A549 (cell line): ENCODE measurements around the gene NRTN. TPM values are rescaled to one million over a fixed set of nuclear protein-coding genes. Genes with fewer than 3 reads are reported as not detected.

Experiments
- ATAC-seq, 2 experiments: fragments of 200-7000 bp in 1 of 2; fragments of >200 bp in 1 of 2; cut with Nextera tagmentation in 1 of 2; cut with Tn5 transposase in 1 of 2; 3 replicates each; pipeline versions ENCODE4 v1.8.0 to v1.9.1; 2018 to 2020; ENCODE audit warnings: mild to moderate bottlenecking in 1 of 2, moderate library complexity in 1 of 2
- CTCF ChIA-PET: fragments of 300-600 bp; sonication (Branson Sonifier 250); formaldehyde crosslinking; extraction: SDS; loops from one replicate; lab custom pipeline; 2021; ENCODE audit warnings: antibody characterized with exemption, inconsistent platforms; lab: Yijun Ruan, JAX
- POLR2A ChIA-PET: fragments of 350-600 bp; formaldehyde crosslinking; extraction: SDS; loops from one replicate; lab custom pipeline; 2021; ENCODE audit warnings: antibody characterized with exemption, inconsistent platforms; lab: Yijun Ruan, JAX
- DNase-seq, 2 experiments: peaks; one replicate each; pipeline versions ENCODE4 v3.0.0 to v3.0.0-alpha.2; 2011 to 2016; ENCODE audit warnings: low read depth in 1 of 2, low spot score in 1 of 2
- FAIRE-seq: peaks from 2 replicates; lab custom pipeline; 2011; peaks lifted over from hg19 to GRCh38; lab: Jason Lieb, UNC
- H3K27ac ChIP-seq, 2 experiments: fragments of >200 bp; sonication (Bioruptor Twin); formaldehyde crosslinking; 3 replicates each; pipeline ENCODE4 v1.5.1; 2016 to 2017
- H3K4me1 ChIP-seq: fragments of >200 bp; sonication (Bioruptor Twin); formaldehyde crosslinking; 3 replicates; pipeline ENCODE4 v1.6.1; 2016
- H3K4me2 ChIP-seq: fragments of >200 bp; sonication (Bioruptor Twin); formaldehyde crosslinking; 3 replicates; pipeline ENCODE4 v1.6.1; 2016
- H3K4me3 ChIP-seq: fragments of >200 bp; sonication (Bioruptor Twin); formaldehyde crosslinking; 3 replicates; pipeline ENCODE4 v1.5.1; 2016
- H3K9me3 ChIP-seq: fragments of >200 bp; sonication (Bioruptor Twin); formaldehyde crosslinking; 3 replicates; pipeline ENCODE4 v1.6.1; 2016
- CBX2 ChIP-seq: fragments of 200-600 bp; sonication (generic); IDR thresholded peaks from 2 replicates; pipeline ENCODE4 v1.6.1; 2016; ENCODE audit warnings: low read depth, mild to moderate bottlenecking, borderline replicate concordance
- CHD4 ChIP-seq: fragments of 200-600 bp; sonication (generic); IDR thresholded peaks from 2 replicates; pipeline ENCODE4 v1.6.1; 2016; ENCODE audit warnings: antibody characterized with exemption, mild to moderate bottlenecking, borderline replicate concordance
- EHF ChIP-seq: fragments of 250-450 bp; sonication (Bioruptor Pico); IDR thresholded peaks from 2 replicates; pipeline ENCODE4 v1.5.0; 2020; ENCODE audit warnings: mild to moderate bottlenecking
- HEYL ChIP-seq: fragments of 250-450 bp; sonication (Bioruptor Pico); IDR thresholded peaks from 2 replicates; pipeline ENCODE4 v1.8.0; 2021; ENCODE audit warnings: mild to moderate bottlenecking, moderate library complexity
- HOXA7 ChIP-seq: fragments of 250-450 bp; sonication (Bioruptor Pico); IDR thresholded peaks from 2 replicates; pipeline ENCODE4 v1.5.0; 2020; ENCODE audit warnings: mild to moderate bottlenecking, moderate library complexity
- JUNB ChIP-seq: fragments of >200 bp; sonication (Bioruptor Twin); formaldehyde crosslinking; IDR thresholded peaks from 2 replicates; pipeline ENCODE4 v1.6.1; 2016
- MAFK ChIP-seq: fragments of 450-650 bp; IDR thresholded peaks from 2 replicates; pipeline ENCODE4 v1.6.1; 2014; ENCODE audit not compliant: partially characterized antibody
- MYC ChIP-seq: IDR thresholded peaks from 2 replicates; pipeline ENCODE4 v1.6.1; 2012; ENCODE audit warnings: mild to moderate bottlenecking, inconsistent platforms, low read length, improper control_type of control experiment, borderline replicate concordance
- NPAS2 ChIP-seq: fragments of 250-450 bp; sonication (Bioruptor Pico); IDR thresholded peaks from 2 replicates; pipeline ENCODE4 v1.8.0; 2022; ENCODE audit warnings: mild to moderate bottlenecking, moderate library complexity, borderline replicate concordance
- POLR2A ChIP-seq: IDR thresholded peaks from 2 replicates; pipeline ENCODE4 v1.6.1; 2012; ENCODE audit warnings: mild to moderate bottlenecking, low read length
- RARB ChIP-seq: fragments of 250-450 bp; sonication (Bioruptor Pico); IDR thresholded peaks from 2 replicates; pipeline ENCODE4 v1.8.0; 2021; ENCODE audit warnings: mild to moderate bottlenecking, moderate library complexity
- TFCP2L1 ChIP-seq: fragments of 250-450 bp; sonication (Bioruptor Pico); IDR thresholded peaks from 2 replicates; pipeline ENCODE4 v1.5.0; 2021; ENCODE audit warnings: mild to moderate bottlenecking
- TP53 ChIP-seq: fragments of 250-450 bp; sonication (Bioruptor Pico); IDR thresholded peaks from 2 replicates; pipeline ENCODE4 v1.5.0; 2021; ENCODE audit warnings: mild to moderate bottlenecking, moderate library complexity
- ZC3H11A ChIP-seq: fragments of 450-650 bp; IDR thresholded peaks from 2 replicates; pipeline ENCODE4 v1.6.1; 2014; ENCODE audit warnings: antibody characterized with exemption, mild to moderate bottlenecking
- ZNF302 ChIP-seq: fragments of 250-450 bp; sonication (Bioruptor Pico); IDR thresholded peaks from 2 replicates; pipeline ENCODE4 v1.9.0; 2021; ENCODE audit warnings: inconsistent platforms, mild to moderate bottlenecking, moderate library complexity
- ZSCAN20 ChIP-seq: fragments of 250-450 bp; sonication (Bioruptor Pico); IDR thresholded peaks from 2 replicates; pipeline ENCODE4 v1.8.0; 2022; ENCODE audit warnings: mild to moderate bottlenecking, moderate library complexity
- WGBS: methylation state at CpG from one replicate; pipeline ENCODE4 v1.1.6; 2017; ENCODE audit errors: missing lambda C conversion rate; 5-methylcytosine and 5-hydroxymethylcytosine counted together
- polyA plus RNA-seq, 4 experiments: library from polyadenylated mRNA; depleted of rRNA in 3 of 4; stranded (reverse); fragments of >200 nt; fragmentation: RNase III in 1 of 4; extraction: RNeasy Plus Mini Kit Qiagen cat#74134 plus additional on column Dnase treatment in 1 of 4; gene quantifications; 2 replicates in 3 of 4; 3 replicates in 1 of 4; pipeline ENCODE4 v1.2.3, GENCODE V29; 2011 to 2017
- TF ChIP-seq, protein P1 (sequence below): IDR thresholded peaks from 2 replicates; pipeline ENCODE4 v1.6.1; 2012; ENCODE audit warnings: low read depth, borderline replicate concordance
- TF ChIP-seq, protein P2 (sequence below): IDR thresholded peaks from 2 replicates; pipeline ENCODE4 v1.6.1; 2012
- TF ChIP-seq, protein P3 (sequence below): fragments of >200 bp; sonication (Bioruptor Twin); formaldehyde crosslinking; IDR thresholded peaks from 2 replicates; pipeline ENCODE4 v1.6.1; 2016

Gene NRTN
- polyA plus RNA-seq, 2 of the 4 experiments (the other 2 are of a cell fraction): 0.32 to 0.61 TPM

DNA sequence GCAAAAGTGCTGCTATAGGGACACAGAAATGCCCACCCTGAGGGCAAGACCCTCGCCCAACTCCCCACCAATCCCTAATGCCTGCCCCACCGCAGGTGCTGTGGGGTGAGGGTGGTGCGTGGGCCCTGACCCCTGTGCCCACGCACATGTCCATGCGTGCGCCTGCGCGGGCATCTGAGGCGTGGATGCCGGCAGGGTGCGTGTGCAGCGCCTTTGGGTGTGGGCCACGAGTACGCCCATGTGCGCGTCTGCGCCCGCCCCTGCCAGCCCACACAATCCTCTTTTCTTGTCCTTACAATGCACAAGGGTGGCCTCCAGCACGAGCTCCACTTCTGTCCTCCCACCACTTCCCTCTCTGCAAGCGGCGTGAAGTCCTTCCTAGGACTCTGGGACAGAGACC lies 20.3 kb downstream of the NRTN start:
- CTCF ChIA-PET: interaction anchor here (1.6 to 8.5 kb wide), 3 partner anchors 21 to 68 kb away, joined by 4 to 74 read pairs (median 9); partner anchors contain the start of gene NRTN
- Histone ChIP-seq H3K4me3 (no peak overlapping the region), H3K9me3 (no peaks in the 10 kb centered on the region), H3K4me1 (peaks cover 26% of the 10 kb centered on the region), H3K27ac (no peak overlapping the region), H3K4me2 (no peak overlapping the region)
- POLR2A ChIA-PET: no interaction called here
- no peak for ATAC-seq
- DNase-seq: no peak
- no peak for TF ChIP-seq MAFK
- TF ChIP-seq, protein P1, sequence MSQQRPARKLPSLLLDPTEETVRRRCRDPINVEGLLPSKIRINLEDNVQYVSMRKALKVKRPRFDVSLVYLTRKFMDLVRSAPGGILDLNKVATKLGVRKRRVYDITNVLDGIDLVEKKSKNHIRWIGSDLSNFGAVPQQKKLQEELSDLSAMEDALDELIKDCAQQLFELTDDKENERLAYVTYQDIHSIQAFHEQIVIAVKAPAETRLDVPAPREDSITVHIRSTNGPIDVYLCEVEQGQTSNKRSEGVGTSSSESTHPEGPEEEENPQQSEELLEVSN: no peak
- FAIRE-seq: no peak
- WGBS: 93% methylated on average over 16 of the region's 21 CpGs

DNA sequence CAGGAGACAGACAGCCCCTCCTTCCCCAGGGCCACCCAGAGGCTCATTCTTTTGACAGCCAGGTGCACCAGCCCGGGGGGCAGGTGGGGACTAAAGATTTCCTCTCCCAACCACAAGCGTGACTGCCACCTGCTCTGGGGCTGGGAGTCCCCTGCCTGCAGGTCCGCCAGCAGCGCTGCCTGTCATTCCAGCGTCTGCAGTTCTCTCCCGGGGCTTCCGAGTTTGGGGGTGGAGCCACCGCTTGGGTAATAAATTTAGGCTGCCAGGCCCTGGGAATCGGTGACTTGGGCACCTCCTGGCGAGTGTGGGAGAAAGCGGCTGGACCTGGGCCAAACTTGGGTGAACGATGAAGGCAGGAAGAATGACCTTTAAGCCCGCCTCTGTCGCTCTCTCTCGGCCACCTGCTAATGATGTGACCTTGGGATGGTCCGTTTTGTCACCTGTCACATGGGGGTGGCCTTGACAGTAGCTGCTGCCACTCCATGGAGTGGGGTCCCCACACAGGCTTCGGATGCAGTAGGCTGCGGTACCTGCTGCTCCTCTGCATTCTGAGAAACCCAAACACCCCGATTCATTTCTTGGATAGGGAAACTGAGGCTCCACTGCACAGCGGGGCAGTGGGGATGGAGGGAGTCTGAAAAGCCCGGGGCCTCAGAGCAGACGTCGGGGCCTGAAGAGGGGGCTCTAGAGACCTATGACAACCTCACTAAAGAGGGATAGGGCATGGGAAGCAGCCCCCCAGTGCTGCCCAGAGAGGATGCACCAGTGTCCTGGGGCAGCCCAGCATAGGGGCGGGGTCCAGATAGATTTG lies 21.9 kb downstream of the NRTN start:
- ChIA-PET POLR2A (interaction anchor here (1.3 to 2.7 kb wide), 2 partner anchors 19 to 77 kb away, joined by 7 to 42 read pairs; partner anchors contain the start of genes NDUFA11 and VMAC), CTCF (interaction anchor here (0.7 to 8.5 kb wide), 3 partner anchors 23 to 65 kb away, joined by 3 to 74 read pairs (median 4); partner anchors contain the start of gene NRTN)
- DNase-seq (peak; percentile 65 to 70), ATAC-seq (peak; percentile 22 to 36; a peak in 3 of 6 replicates), FAIRE-seq (no peak)
- Histone ChIP-seq H3K9me3 (no peaks in the 10 kb centered on the region), H3K27ac (peak overlapping the region; percentile 91 to 98), H3K4me2 (peak overlapping the region; percentile 89), H3K4me1 (peaks cover 26% of the 10 kb centered on the region), H3K4me3 (peak overlapping the region; percentile 64)
- no peak for TF ChIP-seq CBX2
- TF ChIP-seq CHD4: no peak
- TF ChIP-seq ZNF302: no peak
- no peak for TF ChIP-seq HOXA7 (CRISPR knock-in tag)
- no peak for TF ChIP-seq ZSCAN20 (CRISPR knock-in tag)
- TF ChIP-seq, protein P2, sequence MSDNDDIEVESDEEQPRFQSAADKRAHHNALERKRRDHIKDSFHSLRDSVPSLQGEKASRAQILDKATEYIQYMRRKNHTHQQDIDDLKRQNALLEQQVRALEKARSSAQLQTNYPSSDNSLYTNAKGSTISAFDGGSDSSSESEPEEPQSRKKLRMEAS: no peak
- TF ChIP-seq MYC: no peak
- TF ChIP-seq TFCP2L1 (CRISPR knock-in tag): no peak
- no peak for TF ChIP-seq POLR2A
- no peak for TF ChIP-seq RARB (CRISPR knock-in tag)
- no peak for TF ChIP-seq ZC3H11A
- no peak for TF ChIP-seq NPAS2 (CRISPR knock-in tag)
- 53% methylated on average over 4 of the region's 24 CpGs for WGBS

DNA sequence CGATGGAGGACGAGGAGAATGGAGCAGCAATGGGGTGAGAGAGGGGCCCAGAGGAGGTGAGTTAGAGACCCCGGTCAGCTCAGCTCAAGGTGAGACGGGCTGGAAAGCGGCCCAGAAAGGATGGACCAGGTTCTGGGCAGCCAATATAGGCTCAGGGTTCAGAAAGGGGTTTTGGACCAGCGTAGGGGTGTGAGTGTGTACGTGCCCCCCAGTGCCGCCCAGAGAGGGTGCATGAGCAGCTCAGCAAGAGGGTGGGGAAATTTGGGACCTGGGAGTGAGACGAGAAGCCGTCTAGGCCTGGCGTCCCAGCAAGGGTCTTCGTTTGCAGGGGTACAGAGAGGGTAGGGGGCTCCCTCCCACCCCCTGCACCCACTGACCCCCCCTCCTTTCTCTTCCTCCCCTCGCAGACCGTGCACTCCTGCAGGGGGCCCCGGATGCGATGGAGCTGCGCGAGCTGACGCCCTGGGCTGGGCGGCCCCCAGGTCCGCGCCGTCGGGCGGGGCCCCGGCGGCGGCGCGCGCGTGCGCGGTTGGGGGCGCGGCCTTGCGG lies 22.5 kb downstream of the NRTN start:
- DNase-seq (no peak), FAIRE-seq (no peak), ATAC-seq (no peak)
- H3K9me3 ChIP-seq: no peaks in the 10 kb centered on the region
- CTCF ChIA-PET: interaction anchor here (0.7 to 8.5 kb wide), 3 partner anchors 23 to 64 kb away, joined by 3 to 74 read pairs (median 4); partner anchors contain the start of gene NRTN
- H3K4me3 ChIP-seq: peak overlapping the region; percentile 64
- H3K4me1 ChIP-seq: peaks cover 20% of the 10 kb centered on the region
- POLR2A ChIA-PET: interaction anchor here (0.5 to 2.7 kb wide), 27 partner anchors 10 to 287 kb away, joined by 3 to 42 read pairs (median 4); partner anchors contain the start of genes DUS3L, FUT5, FUT6 and NDUFA11
- TF ChIP-seq MYC: no peak
- no peak for TF ChIP-seq TP53
- TF ChIP-seq EHF (CRISPR knock-in tag): no peak
- TF ChIP-seq, protein P3, sequence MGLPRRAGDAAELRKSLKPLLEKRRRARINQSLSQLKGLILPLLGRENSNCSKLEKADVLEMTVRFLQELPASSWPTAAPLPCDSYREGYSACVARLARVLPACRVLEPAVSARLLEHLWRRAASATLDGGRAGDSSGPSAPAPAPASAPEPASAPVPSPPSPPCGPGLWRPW: no peak
- TF ChIP-seq HEYL (CRISPR knock-in tag): no peak
- TF ChIP-seq CHD4: no peak
- no peak for TF ChIP-seq JUNB
- TF ChIP-seq, all 56 proteins: peak for 0
- 82% methylated on average over 8 of the region's 37 CpGs for WGBS
- Histone ChIP-seq H3K4me2 (peak overlapping the region; percentile 89), H3K27ac (peak overlapping the region; percentile 91 to 98)
